DMS53 (cell line): Measurements from ENCODE around the gene ACVR1.
"Not testable (repeated sequence)": the region's sequence is repeated elsewhere in the genome, so short reads cannot be mapped to it uniquely, and the experiment has no call there.

Experiments
- DNase-seq: peaks from one replicate; lab custom pipeline; 2025; lab: John Stamatoyannopoulos, UW

ACVR1 gene

GRCh38 chr2:157757500-157757899, 118.6 kb downstream of the ACVR1 start:
- DNase-seq, result no peak

DNA sequence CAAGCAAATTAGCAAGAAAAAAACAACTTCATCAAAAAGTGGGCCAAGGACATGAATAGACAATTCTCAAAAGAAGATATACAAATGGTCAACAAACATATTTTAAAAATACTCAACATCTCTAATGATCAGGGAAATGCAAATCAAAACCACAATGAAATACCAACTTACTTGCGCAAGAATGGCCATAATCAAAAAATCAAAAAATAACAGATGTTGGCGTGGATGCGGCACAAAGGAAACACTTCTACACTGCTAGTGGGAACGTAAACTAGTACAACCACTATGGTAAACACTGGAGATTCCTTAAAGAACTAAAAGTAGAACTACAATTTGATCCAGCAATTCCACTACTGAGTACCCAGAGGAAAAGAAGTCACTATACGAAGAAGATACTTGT, 119.7 kb downstream of the ACVR1 start:
- DNase-seq, result not testable (repeated sequence)

DNA sequence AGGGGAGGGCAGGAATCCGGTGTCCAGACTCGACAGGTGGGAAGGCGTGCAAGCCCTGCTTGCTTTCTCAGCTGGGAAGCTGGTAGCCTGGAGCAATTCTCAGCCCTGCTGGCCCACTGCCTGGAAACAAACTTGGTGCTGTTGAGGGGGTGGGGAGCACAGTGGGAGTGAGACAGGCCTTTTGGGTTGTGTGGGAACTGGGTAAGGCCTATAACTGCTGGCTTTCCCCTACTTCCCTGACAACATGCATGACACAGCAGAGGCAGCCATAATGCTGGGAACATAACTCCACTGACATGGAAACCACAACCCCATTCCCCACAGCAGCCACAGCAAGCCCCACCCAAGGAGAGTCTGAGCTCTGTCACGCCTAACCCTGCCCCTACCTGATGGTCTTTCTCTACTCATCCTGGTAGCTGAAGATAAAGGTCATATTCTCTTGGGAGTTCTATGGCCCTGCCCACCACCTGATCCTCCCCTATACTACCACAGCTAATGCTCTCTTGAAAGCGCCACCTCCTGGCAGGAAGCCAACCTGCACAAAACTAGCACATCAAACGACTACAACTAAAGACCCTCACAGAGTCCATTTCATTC, 124.6 kb downstream of the ACVR1 start:
- peak; percentile 27 for DNase-seq

DNA sequence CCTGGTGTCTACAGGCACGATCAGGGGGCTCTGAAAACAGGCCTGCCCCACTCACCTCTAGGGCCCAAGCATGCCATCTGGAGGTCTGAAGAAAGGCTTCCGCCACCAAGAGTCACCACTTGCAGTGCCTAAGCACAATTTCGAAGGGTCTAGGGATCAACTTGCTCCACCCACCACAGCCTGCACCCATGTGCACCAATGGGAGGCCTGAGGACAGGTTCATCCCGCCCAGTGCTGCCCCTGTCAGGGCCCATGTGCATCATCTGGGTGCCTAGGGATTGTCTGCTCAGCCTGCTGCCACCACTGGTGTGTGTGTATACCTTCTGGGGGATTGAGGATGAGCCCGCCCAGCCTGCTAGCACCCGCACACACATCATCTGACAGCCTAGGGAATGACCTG, 126.4 kb downstream of the ACVR1 start:
- no peak for DNase-seq

DNA sequence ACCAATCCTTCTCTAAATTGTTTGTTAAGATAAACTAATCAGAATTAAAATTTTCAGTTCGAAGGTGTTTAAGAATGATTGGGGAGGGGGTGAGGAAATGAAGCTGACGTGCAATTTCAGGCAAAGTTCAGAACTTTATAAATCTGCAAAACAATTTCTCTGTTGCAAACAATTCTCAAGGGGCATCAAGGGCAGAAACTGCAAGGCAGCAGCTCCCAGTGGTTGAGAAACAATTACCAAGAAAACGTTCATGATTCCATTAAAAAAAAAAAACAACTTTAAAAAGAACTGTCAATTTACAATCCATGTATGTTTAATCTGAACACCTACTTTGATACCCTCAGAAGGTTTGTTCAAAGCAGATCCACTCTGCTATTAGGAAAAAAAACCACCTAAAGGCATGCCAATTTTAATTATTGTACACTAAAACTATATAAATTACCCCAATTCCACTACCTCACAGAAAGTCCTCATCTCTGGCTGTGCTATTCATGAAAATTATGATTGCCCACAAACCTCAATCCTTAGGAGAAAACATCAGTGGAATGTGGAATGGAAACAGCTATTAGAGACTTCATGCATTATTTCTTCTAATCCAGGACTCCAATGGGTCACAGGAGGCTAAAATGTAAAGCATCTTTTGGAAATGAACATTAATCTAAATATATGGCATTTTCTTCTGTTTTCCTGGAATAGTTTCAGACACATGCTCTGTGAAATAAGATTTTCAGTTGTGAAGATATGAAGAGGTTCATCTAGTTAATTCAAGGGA, 127.6 kb downstream of the ACVR1 start:
- DNase-seq, result no peak

DNA sequence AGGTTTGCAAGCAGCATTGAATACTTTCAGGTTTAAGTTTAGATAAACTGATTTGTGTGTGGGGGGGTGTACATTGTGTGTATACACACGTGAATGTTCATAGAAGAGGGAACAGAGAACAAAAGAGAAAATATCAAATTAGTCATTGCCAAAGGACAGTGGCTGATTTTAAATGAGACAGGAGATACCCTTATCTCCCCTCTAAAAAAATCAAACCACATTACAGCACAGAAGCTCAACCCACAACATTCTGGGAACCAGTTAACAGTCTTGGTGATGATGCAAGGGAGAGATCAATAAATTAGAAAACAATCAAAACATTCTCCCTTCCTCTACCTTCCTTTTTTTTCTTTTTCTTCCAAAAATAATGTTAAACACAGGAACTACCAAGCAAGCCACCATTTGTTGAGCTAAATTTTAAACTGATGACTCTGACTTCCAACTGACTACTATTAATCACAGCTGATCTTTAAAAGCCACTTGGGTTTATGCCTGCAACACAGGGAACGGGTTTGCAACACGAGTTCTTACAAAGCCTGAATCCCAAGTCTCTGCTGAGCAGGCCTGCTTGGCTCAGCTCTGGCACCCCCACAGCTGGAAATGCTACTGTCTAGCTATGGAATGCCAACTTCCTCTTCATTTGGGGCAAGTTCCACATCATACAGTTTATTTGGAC, 128.3 kb downstream of the ACVR1 start:
- no peak for DNase-seq

GRCh38 chr2:157747280-157747679, 128.8 kb downstream of the ACVR1 start:
- DNase-seq, result no peak

DNA sequence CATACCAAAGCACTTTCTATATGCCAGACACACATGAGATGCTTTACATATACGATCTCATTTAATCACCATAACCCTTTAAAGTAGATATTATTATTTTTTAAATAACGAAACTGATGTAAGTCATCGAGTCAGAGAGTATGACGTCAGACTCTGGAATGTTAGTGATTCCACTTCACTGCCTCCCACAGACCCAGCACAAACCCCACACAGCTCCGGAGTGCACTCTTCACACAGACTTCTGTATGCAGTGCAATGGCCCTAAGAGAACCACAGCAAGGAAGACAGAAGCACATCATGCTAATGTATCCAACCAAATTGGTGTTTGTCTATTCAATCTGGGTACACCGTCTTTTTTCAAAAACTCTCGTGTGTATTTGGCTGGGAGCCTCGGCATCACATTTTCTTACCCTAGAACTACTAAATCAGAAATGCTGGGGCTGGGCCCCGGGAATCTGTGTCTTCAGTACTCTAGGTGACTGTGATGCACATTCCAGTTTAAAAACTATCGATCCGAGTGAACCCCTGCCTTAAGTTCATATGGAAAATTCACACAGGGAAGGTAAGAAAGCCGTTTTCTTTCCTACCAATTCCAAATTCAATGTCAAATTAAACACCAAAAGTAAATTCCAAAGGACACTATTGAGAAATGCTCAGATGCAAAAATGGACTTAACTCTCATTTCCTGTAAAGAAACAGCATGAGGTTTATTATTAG, 129.7 kb downstream of the ACVR1 start:
- no peak for DNase-seq

DNA sequence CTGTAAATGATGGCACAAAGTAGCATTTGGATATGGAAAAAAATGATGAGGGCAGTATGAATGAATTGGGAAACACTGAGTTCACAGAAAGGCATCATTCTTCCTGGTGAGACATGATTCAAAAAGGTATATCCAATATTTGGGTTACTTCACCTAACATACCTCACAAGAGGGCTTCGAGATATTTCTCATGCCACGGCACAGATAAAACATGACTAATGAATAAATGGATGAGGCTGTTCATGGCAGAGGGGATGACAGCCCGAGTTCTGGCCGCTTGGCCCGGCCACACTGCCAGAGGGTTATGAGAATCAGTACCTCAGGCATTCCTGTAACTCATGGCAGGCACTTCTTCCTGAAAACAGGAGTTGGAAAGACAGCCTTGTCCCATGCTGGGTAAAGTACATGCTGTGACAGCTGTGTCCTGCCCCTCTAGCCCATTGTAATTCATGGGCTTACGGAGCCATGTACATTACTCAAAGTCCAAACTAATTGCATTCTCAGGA, 131.5 kb downstream of the ACVR1 start:
- no peak for DNase-seq

DNA sequence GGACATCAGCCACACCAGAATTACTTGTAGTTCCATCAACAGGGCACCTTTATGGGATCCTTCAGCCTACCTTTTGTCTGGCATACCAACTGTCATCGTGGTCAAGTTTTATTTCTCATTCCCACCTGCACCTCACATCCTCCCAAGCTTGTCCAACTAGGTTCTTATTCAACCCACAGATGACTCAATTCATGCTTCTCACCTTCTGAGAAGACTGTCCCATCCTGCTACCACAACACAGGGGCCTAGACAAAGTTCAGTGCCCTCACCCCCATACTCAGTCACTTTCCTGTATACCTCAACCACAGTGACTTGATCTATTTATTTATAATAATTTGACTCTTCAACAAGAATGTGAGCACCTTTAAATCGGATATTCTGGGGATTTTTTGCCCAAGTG, 133.1 kb downstream of the ACVR1 start:
- DNase-seq, result no peak

DNA sequence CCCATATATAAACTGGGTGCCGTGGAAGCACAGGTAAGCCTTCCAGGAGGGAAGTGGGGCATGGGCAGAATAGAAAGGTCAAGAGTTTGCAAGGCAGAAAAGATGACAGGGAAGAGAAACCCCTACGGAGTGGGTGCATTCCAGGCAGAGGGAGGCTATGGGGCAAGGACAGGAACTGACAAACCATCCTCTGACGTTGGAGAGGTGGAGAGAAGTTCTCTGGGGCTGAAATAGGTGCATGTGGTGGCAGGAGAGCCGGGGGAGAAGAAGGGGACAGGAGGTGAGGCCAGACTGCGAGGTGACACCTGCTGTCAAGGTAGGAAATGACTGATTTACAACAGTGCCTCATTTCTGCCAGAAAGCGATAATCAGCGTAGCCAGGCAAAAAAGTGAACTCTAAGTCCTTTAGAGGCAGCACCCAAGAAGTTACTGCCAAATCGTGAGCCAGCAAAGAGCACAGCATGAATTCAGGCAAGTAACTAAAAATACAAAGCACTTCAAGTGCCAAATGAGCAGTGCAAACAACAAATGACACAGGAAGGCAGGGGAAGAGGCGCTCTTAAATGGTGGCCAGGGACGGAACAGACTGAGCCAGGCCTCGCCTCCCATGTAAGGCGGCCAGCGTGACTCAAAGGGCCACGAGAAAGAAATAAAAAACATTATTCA, 134.2 kb downstream of the ACVR1 start:
- peak; percentile 4 for DNase-seq

DNA sequence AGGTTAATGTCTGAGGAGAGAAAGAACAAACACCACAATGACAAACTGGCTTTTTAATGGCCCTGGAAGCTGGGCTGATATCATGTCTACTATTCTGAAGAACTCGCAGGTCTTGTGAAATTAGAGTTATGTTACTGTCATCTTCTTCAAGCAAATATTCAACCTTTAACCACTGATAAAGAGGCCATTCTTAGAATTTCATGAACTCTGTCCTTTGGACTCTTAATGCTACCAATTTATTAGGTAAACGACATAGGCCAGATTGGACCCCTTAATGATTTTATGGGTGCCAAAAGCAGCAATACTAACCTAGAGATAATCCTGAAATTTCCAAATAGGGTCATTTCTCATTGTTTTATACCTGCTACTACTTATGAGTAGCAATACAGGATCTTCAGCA, 138.5 kb downstream of the ACVR1 start:
- DNase-seq, result no peak

- DNase-seq, result no peak
These were observed 140.6 kb downstream of the ACVR1 start for GRCh38 chr2:157735532-157735931.

DNA sequence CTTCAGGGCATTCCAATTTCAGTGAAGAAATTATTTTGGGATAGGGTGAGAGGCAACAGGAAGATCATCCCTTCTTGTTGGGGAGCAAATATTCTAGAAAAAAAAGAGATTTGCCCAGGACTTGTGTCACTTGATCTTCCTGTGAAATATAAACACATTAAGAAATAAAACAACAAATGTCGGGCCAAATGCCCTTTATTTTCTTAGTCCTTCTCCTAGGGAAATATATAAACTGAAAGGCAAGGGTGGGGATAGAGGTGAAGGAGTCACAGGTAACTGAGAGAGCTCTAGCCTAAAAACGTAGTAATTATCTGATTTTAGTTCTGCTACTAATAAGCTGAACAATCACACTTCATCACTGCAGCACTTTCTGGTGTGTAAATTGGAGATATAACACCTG, 142.9 kb downstream of the ACVR1 start:
- DNase-seq, result no peak

DNA sequence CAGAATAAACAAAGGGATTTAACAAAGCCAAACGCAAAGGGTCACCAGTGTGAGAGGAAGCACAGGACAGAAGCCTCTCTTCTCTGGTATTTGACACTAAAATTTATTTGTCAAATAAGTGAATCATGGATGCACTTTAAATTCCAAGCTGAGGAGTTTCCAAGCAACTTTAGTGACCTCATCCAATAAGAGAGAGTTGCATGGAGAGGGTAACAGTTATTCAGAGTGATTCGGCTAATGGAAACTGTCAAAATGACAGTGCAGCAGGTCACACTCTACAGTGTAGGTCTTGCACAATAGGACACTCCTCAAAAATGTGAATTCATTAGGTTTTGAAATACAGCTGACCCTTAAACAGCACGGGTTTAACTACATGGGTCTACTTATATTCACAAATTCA, 143.5 kb downstream of the ACVR1 start:
- DNase-seq, result no peak

DNA sequence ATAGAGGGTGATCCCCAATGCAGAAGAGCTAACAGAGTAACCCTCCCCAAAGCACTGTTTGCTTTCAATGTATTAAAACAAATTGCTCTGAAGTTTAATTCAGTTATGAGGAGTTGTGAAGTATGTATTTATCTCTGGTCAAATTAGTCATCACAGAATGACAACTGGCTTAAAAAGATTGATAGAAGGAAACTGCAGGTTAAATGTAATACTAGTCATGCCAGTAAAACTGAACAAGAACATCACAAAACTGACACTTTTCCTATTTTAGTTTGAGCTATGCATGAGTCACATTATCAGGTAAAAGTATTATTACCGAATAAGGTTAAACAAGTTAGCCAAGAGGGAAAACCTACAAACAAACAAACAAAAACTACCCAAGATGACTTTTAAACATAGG, 148.4 kb downstream of the ACVR1 start:
- DNase-seq, result no peak

GRCh38 chr2:157726946-157727345, 149.2 kb downstream of the ACVR1 start:
- no peak for DNase-seq

DNA sequence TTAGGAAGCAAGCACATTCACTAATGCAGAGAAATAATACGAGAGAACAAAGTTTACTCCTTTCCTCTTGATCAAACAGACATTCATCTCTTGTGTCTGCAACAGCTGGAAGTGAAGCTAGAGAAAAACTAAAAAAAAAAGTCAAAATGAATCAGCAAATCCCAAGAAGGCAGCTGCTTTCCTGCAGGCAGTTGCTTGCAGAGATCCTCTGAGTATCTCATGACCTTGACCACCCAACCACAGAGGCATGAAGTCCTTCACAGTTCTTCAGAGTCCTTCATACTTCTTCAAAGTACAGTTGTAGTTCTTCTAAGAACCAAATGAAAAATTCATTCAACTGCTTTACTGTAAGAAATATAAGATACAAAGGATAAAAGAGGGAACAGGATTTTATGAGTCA, 150.3 kb downstream of the ACVR1 start:
- DNase-seq, result no peak

DNA sequence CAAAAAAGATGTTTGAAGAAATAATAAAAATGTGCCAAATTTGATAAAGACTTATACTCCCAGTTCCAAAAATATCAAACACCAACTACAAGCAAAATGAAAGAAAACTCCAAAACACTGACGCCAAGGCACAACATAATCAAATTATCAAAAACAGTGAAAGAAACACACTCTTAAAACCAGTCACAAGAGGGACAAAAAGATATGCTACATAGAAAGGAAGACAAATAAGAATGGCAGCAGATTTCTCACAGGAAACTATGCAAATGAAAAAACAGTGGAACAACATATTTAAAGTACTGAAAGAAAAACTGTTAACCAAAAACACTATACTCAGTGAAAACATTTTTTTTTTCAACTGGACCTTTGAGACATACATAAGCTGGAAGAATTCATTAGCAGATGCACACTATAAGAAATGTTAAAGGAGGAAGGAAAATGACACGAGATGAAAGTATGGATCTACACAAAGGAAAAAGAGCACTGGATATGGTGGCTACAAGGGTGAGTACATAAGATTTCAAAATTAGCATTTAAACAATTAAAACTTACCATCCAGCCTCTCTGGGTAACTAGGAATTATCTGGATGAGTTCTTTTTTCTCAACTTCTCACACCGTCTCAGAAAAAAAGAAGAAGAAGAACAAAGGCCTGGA, 153.4 kb downstream of the ACVR1 start:
- DNase-seq, result peak; percentile 57

- no peak for DNase-seq
These were observed 155.6 kb downstream of the ACVR1 start for GRCh38 chr2:157720504-157720903.

- DNase-seq, result not testable (repeated sequence)
These were observed 171.5 kb downstream of the ACVR1 start for GRCh38 chr2:157704653-157705052.
